BLaER1 treated with 17β-estradiol and CSF1 and Interleukin-3, amounts not matched to agents 10 nM and 100 nM (cell line): ENCODE data around the gene KRT72.

ENCODE experiments used
- H3K27ac ChIP-seq, 11 experiments: shearing (Covaris generic); formaldehyde crosslinking; 2 replicates each; pipeline ENCODE4 v1.8.1; 2022
- H3K27me3 ChIP-seq, 11 experiments: shearing (Covaris generic); formaldehyde crosslinking; 2 replicates each; pipeline ENCODE4 v1.8.1; 2022
- H3K36me3 ChIP-seq, 11 experiments: shearing (Covaris generic); formaldehyde crosslinking; 2 replicates each; pipeline ENCODE4 v1.8.1; 2022
- H3K4me1 ChIP-seq, 10 experiments: shearing (Covaris generic); formaldehyde crosslinking; 2 replicates each; pipeline ENCODE4 v1.8.1; 2022
- H3K4me2 ChIP-seq, 11 experiments: shearing (Covaris generic); formaldehyde crosslinking; 2 replicates each; pipeline ENCODE4 v1.8.1; 2022
- H3K4me3 ChIP-seq, 10 experiments: shearing (Covaris generic); formaldehyde crosslinking; 2 replicates each; pipeline ENCODE4 v1.8.1; 2022
- H3K9ac ChIP-seq, 11 experiments: shearing (Covaris generic); formaldehyde crosslinking; 2 replicates each; pipeline ENCODE4 v1.8.1; 2022
- H3K9me3 ChIP-seq, 11 experiments: shearing (Covaris generic); formaldehyde crosslinking; replicated peaks in 1 of 11; 2 replicates each; pipeline ENCODE4 v1.8.1; 2022
- H4K20me1 ChIP-seq, 11 experiments: shearing (Covaris generic); formaldehyde crosslinking; 2 replicates each; pipeline ENCODE4 v1.8.1; 2022
- Cebpa-rat ChIP-seq, 11 experiments: shearing (Covaris generic); IDR thresholded peaks; 2 replicates each; pipeline ENCODE4 v1.8.1; 2022

Gene KRT72

DNA sequence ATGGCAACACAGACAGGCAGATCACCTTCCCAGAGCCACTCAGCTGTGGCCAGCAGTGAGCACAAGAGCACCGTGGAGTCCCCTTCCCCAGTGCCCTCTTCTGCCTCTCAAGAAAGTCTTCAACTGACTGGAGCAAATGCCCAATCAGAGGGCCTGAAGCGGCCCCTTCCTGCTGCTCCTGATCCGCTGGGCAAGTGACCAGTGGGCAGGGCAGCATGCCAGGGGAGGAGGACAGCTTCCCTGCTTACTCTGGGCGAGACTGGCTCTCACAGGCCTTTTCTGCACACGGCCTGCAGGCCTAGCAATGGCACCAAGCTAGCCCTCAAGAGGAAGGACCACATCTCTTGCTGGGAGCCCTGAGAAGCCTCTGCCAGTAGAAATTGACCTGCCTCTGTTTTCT, 49.2 kb downstream of the KRT72 start:
- Histone ChIP-seq H3K4me3 (no peak overlapping the region), H3K4me2 (no peak overlapping the region), H3K9me3 (no peaks in the 10 kb centered on the region), H3K4me1 (peaks cover 0 to 7% (median 3%) of the 10 kb centered on the region in 10 experiments; a peak in 5 of 20 replicates), H3K27ac (no peak overlapping the region), H4K20me1 (no peaks in the 10 kb centered on the region), H3K36me3 (no peaks in the 10 kb centered on the region), H3K27me3 (no peaks in the 10 kb centered on the region), H3K9ac (no peak overlapping the region)
- no peak for TF ChIP-seq Cebpa-rat (IDR thresholded peaks at IDR 0.05)

DNA sequence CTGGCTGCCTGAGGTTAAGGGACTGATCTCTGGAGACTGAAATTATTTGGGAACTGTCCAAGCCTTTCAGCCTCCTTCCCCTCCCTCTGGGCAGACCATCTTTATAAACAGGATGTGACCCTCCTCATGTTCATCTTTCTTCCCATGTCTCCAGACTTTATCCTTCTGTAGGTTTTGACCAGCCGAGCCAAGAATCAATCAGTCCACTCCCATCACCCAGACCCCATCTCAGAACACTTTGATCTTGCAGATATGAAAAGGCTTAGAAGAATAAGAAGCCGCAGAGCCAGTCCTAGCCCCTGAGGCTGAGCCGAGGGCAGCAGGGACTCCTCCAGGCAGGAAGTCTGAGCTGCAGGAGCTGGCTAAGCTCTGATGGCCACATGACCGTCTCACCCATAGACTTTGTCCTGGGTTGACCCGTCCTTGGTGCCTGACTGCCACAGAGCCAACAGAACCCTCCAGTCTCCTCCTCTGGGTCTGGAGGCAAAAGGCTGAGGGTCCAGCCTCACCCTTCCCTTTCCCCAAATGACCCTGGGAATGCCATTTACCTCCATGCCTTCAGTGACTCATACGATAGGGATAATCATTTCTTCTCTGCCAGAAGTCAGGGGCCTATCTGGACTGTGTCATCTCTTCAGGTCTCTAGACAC, 49.9 kb downstream of the KRT72 start:
- no peaks in the 10 kb centered on the region for H3K27me3 ChIP-seq
- no peak overlapping the region for H3K27ac ChIP-seq
- no peak overlapping the region for H3K4me2 ChIP-seq
- H4K20me1 ChIP-seq, result no peaks in the 10 kb centered on the region
- H3K36me3 ChIP-seq, result no peaks in the 10 kb centered on the region
- no peak overlapping the region for H3K9ac ChIP-seq
- H3K4me1 ChIP-seq, result peaks cover 0 to 7% (median 3%) of the 10 kb centered on the region in 10 experiments; a peak in 5 of 20 replicates
- no peaks in the 10 kb centered on the region for H3K9me3 ChIP-seq
- TF ChIP-seq Cebpa-rat (IDR thresholded peaks at IDR 0.05), result no peak
- no peak overlapping the region for H3K4me3 ChIP-seq

DNA sequence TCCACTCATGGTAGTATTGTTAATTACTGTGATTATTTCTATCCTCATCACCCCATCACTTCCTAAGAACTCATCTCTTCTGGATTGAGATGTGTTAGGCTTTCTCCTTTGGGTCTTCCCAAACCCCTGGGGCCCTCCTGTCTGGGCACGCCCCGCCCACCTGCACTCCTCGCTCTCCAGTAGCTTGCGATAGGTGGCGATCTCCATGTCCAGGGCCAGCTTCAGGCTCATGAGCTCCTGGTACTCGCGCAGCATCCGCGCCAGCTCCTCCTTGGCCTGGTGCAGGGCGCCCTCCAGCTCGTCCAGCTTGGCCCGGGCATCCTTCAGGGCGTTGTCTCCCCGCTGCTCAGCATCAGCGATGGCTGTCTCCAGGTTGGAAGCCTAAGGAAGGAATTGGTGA, 55.1 kb downstream of the KRT72 start:
- Histone ChIP-seq H3K36me3 (no peaks in the 10 kb centered on the region), H3K4me3 (no peak overlapping the region), H3K27me3 (no peaks in the 10 kb centered on the region), H3K9me3 (no peaks in the 10 kb centered on the region), H3K4me2 (no peak overlapping the region), H3K4me1 (peaks cover 0 to 11% (median 5%) of the 10 kb centered on the region in 10 experiments; a peak in 6 of 20 replicates), H3K27ac (no peak overlapping the region), H4K20me1 (no peaks in the 10 kb centered on the region), H3K9ac (no peak overlapping the region)
- no peak for TF ChIP-seq Cebpa-rat (IDR thresholded peaks at IDR 0.05)

DNA sequence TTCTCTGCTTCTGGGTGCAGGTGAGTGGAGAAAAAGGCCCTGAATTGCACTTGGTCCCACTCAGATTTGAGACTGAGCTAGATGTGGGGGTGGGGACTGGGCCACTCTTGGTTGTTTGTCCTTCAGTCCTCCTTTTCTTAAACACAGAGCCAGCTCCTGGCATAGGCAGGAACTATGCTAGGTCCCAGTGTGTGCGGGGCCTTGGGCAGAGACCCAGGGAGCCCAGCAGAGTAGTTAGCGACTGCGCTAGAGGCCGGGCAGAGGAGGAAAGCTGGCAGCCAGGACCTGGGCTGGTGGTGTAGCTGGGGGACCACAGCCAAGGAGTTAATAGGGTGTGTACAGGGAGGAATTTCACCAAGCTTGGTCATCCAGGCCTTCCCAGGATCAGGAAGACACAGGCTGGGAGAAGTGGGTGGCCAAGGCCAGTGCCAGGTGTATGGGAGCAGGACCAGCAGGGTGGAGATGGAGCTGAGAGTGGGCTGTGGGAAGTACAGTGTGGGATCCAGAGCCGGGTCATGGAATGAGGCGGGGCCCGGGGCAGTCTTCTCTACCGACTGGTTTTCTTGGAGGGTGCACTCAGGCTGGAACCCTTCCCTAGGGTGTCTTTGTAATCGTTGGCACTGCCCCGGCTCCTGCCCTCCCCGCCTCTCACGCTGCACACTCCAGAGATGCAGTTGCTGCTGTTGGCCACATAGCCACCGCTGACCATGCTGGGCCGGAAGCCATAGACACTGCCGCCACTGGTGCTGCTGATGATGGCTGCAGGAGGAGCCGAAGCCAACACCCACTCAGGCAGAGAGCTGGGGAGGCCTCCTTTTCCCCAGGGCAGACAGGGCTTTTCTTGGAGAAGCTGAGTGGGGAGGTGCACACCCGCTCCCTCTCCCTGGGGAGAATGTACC, 57.0 kb downstream of the KRT72 start:
- H3K36me3 ChIP-seq, result no peaks in the 10 kb centered on the region
- H3K27me3 ChIP-seq, result no peaks in the 10 kb centered on the region
- H3K4me3 ChIP-seq, result no peak overlapping the region
- H3K4me2 ChIP-seq, result no peak overlapping the region
- H3K9me3 ChIP-seq, result no peaks in the 10 kb centered on the region
- no peak overlapping the region for H3K9ac ChIP-seq
- no peak overlapping the region for H3K27ac ChIP-seq
- H4K20me1 ChIP-seq, result no peaks in the 10 kb centered on the region
- peaks cover 0 to 11% (median 5%) of the 10 kb centered on the region in 10 experiments; a peak in 6 of 20 replicates for H3K4me1 ChIP-seq
- TF ChIP-seq Cebpa-rat (IDR thresholded peaks at IDR 0.05), result no peak

DNA sequence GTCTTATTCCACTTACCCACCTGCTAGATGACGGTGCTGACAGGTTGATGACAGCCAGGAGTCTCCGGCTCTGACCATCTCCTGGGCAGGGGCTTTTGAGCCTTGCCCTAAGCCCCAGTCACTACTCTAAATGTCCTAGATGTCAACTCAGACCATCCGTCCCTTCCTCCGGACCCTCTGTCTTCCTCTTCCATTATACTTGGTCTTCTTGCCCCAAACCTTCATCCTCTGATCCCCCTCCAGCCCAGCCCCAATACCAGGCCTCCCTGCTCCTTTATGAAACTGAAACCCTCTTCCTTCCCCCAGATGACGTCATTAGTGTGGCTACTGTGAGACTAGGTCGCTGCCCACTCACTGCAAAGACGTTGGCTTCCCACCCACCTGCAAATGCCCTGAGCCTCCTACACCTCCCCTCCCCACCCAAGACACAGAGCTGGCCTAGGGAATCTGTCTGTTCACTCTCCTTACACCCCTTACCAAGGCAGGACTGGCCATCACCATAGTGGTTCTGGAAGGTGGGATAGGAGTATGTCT, 58.4 kb downstream of the KRT72 start:
- H4K20me1 ChIP-seq, result no peaks in the 10 kb centered on the region
- H3K4me3 ChIP-seq, result no peak overlapping the region
- no peak overlapping the region; a peak in 2 of 22 replicates for H3K4me2 ChIP-seq
- H3K9me3 ChIP-seq, result no peaks in the 10 kb centered on the region
- no peak overlapping the region for H3K9ac ChIP-seq
- peaks cover 0 to 11% (median 5%) of the 10 kb centered on the region in 10 experiments; a peak in 6 of 20 replicates for H3K4me1 ChIP-seq
- TF ChIP-seq Cebpa-rat (IDR thresholded peaks at IDR 0.05), result no peak
- no peaks in the 10 kb centered on the region for H3K36me3 ChIP-seq
- no peak overlapping the region for H3K27ac ChIP-seq
- no peaks in the 10 kb centered on the region for H3K27me3 ChIP-seq

DNA sequence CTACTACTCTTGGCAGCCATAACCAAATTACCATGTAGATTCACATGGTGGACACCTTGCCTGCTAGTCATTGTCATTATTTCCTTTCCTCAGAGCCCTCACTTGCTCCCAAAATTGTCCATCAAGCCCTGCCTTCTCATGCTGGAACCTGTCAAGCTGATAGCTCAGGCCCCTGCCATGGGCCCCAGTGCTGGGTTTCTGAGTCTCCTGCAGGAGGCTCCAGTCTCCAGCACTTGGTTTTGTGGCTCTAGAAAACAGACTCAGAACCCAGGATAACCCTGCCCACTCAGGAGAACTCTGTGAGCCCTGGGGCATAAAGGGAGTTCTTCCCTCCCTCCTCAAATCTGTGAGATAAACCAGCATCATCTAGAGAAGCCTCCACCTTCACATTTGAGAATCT, 59.1 kb downstream of the KRT72 start:
- TF ChIP-seq Cebpa-rat (IDR thresholded peaks at IDR 0.05), result no peak
- Histone ChIP-seq H3K4me2 (no peak overlapping the region), H4K20me1 (no peaks in the 10 kb centered on the region), H3K27ac (no peak overlapping the region), H3K9ac (no peak overlapping the region), H3K4me3 (no peak overlapping the region), H3K36me3 (no peaks in the 10 kb centered on the region), H3K4me1 (peaks cover 0 to 6% (median under 1%) of the 10 kb centered on the region in 10 experiments; a peak in 5 of 20 replicates), H3K9me3 (no peaks in the 10 kb centered on the region), H3K27me3 (no peaks in the 10 kb centered on the region)

DNA sequence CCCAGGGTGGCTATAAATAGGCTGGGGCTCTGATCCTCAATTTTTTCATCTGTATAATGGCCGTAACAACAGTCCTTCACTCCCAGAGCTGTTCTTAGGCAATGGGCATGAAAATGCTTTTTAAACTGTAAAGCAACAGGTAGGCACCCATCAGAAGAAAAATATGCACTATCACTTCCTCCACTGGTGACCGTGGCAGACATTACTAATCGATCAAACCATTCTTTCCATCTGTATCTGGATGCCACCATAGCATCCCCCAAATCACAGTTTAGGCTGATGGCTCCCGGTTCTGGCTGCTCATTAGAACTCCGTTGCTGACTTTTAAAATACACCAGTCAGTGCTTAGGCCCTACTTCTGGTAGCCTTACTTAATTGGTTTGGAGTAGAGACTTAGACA, 59.6 kb downstream of the KRT72 start:
- no peak for TF ChIP-seq Cebpa-rat (IDR thresholded peaks at IDR 0.05)
- H3K4me3 ChIP-seq, result no peak overlapping the region
- no peaks in the 10 kb centered on the region for H3K27me3 ChIP-seq
- H3K9ac ChIP-seq, result no peak overlapping the region
- H3K4me2 ChIP-seq, result no peak overlapping the region
- H3K27ac ChIP-seq, result no peak overlapping the region
- peaks cover 0 to 4% (median 0%) of the 10 kb centered on the region in 10 experiments; a peak in 1 of 20 replicates for H3K4me1 ChIP-seq
- no peaks in the 10 kb centered on the region for H3K36me3 ChIP-seq
- H4K20me1 ChIP-seq, result no peaks in the 10 kb centered on the region
- H3K9me3 ChIP-seq, result no peaks in the 10 kb centered on the region

DNA sequence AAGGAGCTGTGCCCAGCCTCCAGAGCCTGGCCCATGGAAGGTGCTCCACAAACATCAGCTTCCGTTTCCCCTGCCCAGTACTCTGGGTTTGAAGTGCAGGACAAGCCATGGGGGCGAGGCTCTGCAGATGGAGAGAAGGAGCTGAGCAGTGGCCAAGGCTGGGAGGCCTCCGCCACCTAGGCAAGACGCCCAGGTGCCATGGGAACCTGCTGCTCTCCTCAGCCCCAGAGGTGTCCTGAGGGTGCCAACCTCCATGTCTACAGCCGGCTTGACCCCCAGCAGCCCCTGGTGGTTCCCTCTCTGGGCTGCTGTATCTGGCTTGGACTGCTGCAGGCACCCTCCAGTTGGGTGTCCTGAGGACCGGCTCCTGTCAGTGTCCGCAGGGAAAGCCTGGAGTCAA, 60.7 kb downstream of the KRT72 start:
- no peak overlapping the region for H3K4me3 ChIP-seq

DNA sequence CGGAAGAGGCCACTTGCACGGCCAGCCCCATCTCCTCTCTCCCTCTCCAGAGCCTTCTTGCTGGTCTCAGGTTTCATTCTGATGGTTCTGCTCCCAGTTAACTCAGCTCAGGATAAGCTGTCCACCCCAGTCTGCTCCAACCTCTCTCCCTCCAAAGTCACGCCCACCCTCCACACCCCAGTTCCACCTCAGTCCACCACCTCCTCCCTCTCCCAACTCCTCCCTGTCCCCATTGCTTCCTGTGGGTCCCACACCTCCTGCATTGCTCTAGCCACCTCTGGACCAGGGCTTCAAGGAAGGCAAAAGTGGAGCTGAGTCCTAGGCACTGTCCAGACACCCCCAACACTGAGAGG, 61.5 kb downstream of the KRT72 start:
- Histone ChIP-seq H3K4me2 (no peak overlapping the region), H3K36me3 (no peaks in the 10 kb centered on the region), H3K27ac (no peak overlapping the region), H3K4me3 (no peak overlapping the region), H3K9ac (no peak overlapping the region), H3K4me1 (peaks cover 0 to 4% (median 0%) of the 10 kb centered on the region in 10 experiments; a peak in 1 of 20 replicates), H3K9me3 (no peaks in the 10 kb centered on the region), H4K20me1 (no peaks in the 10 kb centered on the region), H3K27me3 (no peaks in the 10 kb centered on the region)
- TF ChIP-seq Cebpa-rat (IDR thresholded peaks at IDR 0.05), result no peak

More for the DNA sequence above, 60.7 kb downstream of the KRT72 start:
- H3K27ac ChIP-seq, result no peak overlapping the region
- H3K9me3 ChIP-seq, result no peaks in the 10 kb centered on the region
- peaks cover 0 to 4% (median 0%) of the 10 kb centered on the region in 10 experiments; a peak in 1 of 20 replicates for H3K4me1 ChIP-seq
- no peaks in the 10 kb centered on the region for H3K27me3 ChIP-seq
- no peaks in the 10 kb centered on the region for H4K20me1 ChIP-seq
- no peak overlapping the region for H3K9ac ChIP-seq
- no peaks in the 10 kb centered on the region for H3K36me3 ChIP-seq
- H3K4me2 ChIP-seq, result no peak overlapping the region
- no peak for TF ChIP-seq Cebpa-rat (IDR thresholded peaks at IDR 0.05)
